HL-60/S4 (cell line): ENCODE data around the gene PBX3.
"Not testable (repeated sequence)": the region's sequence is repeated elsewhere in the genome, so short reads cannot be mapped to it uniquely, and the experiment has no call there.

Experiments
- in situ Hi-C: fragments of 300-500 bp; cut with MboI; formaldehyde crosslinking; loops from 2 replicates; pipeline ENCODE4 v1.14.3; 2022; ENCODE audit warnings: low sequenced_read_pairs

Gene PBX3

GRCh38 chr9:125820100-125820804 lies 73.1 kb downstream of the PBX3 start:
- in situ Hi-C loops, result no loop called here

- in situ Hi-C loops, result no loop called here
Observed at GRCh38 chr9:125821078-125821477, 73.9 kb downstream of the PBX3 start.

GRCh38 chr9:125822160-125822559 lies 75.0 kb downstream of the PBX3 start:
- in situ Hi-C loops, result no loop called here

- in situ Hi-C loops, result no loop called here
Observed at GRCh38 chr9:125822902-125823301, 75.7 kb downstream of the PBX3 start.

GRCh38 chr9:125823874-125824406 lies 76.8 kb downstream of the PBX3 start:
- in situ Hi-C loops, result not testable (repeated sequence)

GRCh38 chr9:125825762-125826161 lies 78.6 kb downstream of the PBX3 start:
- in situ Hi-C loops, result no loop called here

- in situ Hi-C loops, result no loop called here
Observed at GRCh38 chr9:125826850-125827249, 79.7 kb downstream of the PBX3 start.

- in situ Hi-C loops, result no loop called here
Observed at GRCh38 chr9:125829743-125830142, 82.6 kb downstream of the PBX3 start.

- in situ Hi-C loops, result no loop called here
Observed at GRCh38 chr9:125831054-125831453, 83.9 kb downstream of the PBX3 start.

- in situ Hi-C loops, result no loop called here
Observed at GRCh38 chr9:125831616-125832015, 84.4 kb downstream of the PBX3 start.

- in situ Hi-C loops, result no loop called here
Observed at GRCh38 chr9:125835655-125836054, 88.5 kb downstream of the PBX3 start.

GRCh38 chr9:125839317-125839716 lies 92.1 kb downstream of the PBX3 start:
- in situ Hi-C loops, result no loop called here

GRCh38 chr9:125841444-125841843 lies 94.3 kb downstream of the PBX3 start:
- in situ Hi-C loops, result no loop called here

- in situ Hi-C loops, result no loop called here
Observed at GRCh38 chr9:125842242-125842641, 95.1 kb downstream of the PBX3 start.

- in situ Hi-C loops, result no loop called here
Observed at GRCh38 chr9:125843646-125844045, 96.5 kb downstream of the PBX3 start.

GRCh38 chr9:125844611-125845010 lies 97.4 kb downstream of the PBX3 start:
- in situ Hi-C loops, result no loop called here

GRCh38 chr9:125845271-125845808 lies 98.2 kb downstream of the PBX3 start:
- in situ Hi-C loops, result no loop called here

GRCh38 chr9:125847735-125848134 lies 100.6 kb downstream of the PBX3 start:
- in situ Hi-C loops, result no loop called here

GRCh38 chr9:125850106-125850632 lies 103.0 kb downstream of the PBX3 start:
- in situ Hi-C loops, result no loop called here

GRCh38 chr9:125850763-125851162 lies 103.6 kb downstream of the PBX3 start:
- in situ Hi-C loops, result no loop called here

GRCh38 chr9:125851979-125852378 lies 104.8 kb downstream of the PBX3 start:
- in situ Hi-C loops, result no loop called here

GRCh38 chr9:125852386-125852785 lies 105.2 kb downstream of the PBX3 start:
- in situ Hi-C loops, result no loop called here
